Measurements from ENCODE around the gene PRCC.

The PRCC gene

DNA sequence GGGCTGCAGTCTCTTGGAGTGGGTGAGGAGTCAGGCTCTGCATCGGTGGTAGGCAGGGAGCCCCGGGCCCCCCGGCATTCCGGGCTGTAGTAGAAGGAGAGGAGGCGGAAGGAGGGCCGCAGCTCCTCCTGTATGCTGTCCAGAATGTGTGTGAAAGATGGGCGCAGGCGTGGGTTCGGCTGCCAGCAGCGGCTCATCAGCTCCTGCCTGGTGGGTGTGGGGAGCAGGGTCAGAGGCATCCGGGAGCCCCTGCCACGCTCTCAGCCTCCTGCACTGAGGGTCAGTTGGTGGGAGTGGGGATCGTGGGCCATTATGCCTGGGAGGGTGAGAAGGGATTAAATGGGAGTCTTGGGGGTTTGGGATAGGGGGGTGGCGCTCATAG lies 73.6 kb downstream of the PRCC start:
- Histone ChIP-seq H3K9me3 (ENCODE audit: insufficient read depth, low read depth, low read length) (no peaks in the 10 kb centered on the region), H3K27me3 (ENCODE audit: insufficient read depth, low read length, poor library complexity, severe bottlenecking) (no peaks in the 10 kb centered on the region), H2AFZ (ENCODE audit: low read length) (no peak overlapping the region), H3K4me3 (ENCODE audit: low read length, poor library complexity, severe bottlenecking) (no peak overlapping the region), H3K9ac (ENCODE audit: low read depth, low read length, poor library complexity, severe bottlenecking) (no peak overlapping the region), H3K4me2 (ENCODE audit: low read depth, low read length, poor library complexity, severe bottlenecking) (no peak overlapping the region), H4K20me1 (ENCODE audit: insufficient read depth, low read length, poor library complexity, severe bottlenecking) (no peaks in the 10 kb centered on the region), H3K9me2 (replicated peaks; ENCODE audit: low read depth, low read length) (no peaks in the 10 kb centered on the region), H3K79me2 (ENCODE audit: insufficient read depth, low read length) (no peaks in the 10 kb centered on the region), H3F3A (ENCODE audit: low read depth) (no peaks in the 10 kb centered on the region), H3K36me3 (ENCODE audit: insufficient read depth, low read length) (no peaks in the 10 kb centered on the region), H3K4me1 (ENCODE audit: insufficient read depth, low read length, poor library complexity, severe bottlenecking) (no peaks in the 10 kb centered on the region)
- TF ChIP-seq EZH2phosphoT487 (IDR thresholded peaks at IDR 0.05; ENCODE audit: borderline replicate concordance) = no peak
- TF ChIP-seq, protein P1, sequence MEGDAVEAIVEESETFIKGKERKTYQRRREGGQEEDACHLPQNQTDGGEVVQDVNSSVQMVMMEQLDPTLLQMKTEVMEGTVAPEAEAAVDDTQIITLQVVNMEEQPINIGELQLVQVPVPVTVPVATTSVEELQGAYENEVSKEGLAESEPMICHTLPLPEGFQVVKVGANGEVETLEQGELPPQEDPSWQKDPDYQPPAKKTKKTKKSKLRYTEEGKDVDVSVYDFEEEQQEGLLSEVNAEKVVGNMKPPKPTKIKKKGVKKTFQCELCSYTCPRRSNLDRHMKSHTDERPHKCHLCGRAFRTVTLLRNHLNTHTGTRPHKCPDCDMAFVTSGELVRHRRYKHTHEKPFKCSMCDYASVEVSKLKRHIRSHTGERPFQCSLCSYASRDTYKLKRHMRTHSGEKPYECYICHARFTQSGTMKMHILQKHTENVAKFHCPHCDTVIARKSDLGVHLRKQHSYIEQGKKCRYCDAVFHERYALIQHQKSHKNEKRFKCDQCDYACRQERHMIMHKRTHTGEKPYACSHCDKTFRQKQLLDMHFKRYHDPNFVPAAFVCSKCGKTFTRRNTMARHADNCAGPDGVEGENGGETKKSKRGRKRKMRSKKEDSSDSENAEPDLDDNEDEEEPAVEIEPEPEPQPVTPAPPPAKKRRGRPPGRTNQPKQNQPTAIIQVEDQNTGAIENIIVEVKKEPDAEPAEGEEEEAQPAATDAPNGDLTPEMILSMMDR (conservative IDR thresholded peaks at IDR 0.05; ENCODE audit: low read length) = no peak

DNA sequence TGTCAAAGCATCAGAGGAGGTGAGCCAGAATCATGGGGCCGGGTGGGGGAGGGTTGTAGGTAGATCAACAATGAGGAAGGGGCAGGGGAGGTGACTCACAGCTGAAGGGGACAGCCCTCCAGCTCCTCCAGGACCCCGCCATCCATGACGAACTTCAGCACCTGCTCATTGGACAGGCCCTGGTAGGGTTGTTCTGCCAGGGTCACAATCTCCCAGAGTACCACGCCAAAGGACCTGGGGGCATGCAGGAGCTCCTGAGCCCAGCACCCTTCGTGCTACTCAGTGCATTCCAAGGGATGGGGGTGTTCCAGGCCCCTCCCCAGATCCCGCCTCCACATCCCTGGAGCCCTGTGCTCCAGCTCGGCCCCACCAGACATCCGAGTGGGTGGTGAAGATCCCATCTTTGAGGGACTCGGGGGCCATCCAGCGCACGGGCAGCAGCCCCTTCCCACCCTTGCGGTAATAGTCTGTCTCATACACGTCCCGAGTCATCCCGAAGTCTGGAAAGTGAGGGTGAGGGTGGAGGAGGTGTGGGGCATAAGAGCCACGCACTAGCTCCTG lies 74.0 kb downstream of the PRCC start:
- H2AFZ ChIP-seq (ENCODE audit: low read length) = no peak overlapping the region
- no peaks in the 10 kb centered on the region for H3K9me3 ChIP-seq (ENCODE audit: insufficient read depth, low read depth, low read length)
- H3K27me3 ChIP-seq (ENCODE audit: insufficient read depth, low read length, poor library complexity, severe bottlenecking) = no peaks in the 10 kb centered on the region
- H3K4me2 ChIP-seq (ENCODE audit: low read depth, low read length, poor library complexity, severe bottlenecking) = no peak overlapping the region
- H3K4me1 ChIP-seq (ENCODE audit: insufficient read depth, low read length, poor library complexity, severe bottlenecking) = no peaks in the 10 kb centered on the region
- H4K20me1 ChIP-seq (ENCODE audit: insufficient read depth, low read length, poor library complexity, severe bottlenecking) = no peaks in the 10 kb centered on the region
- H3K36me3 ChIP-seq (ENCODE audit: insufficient read depth, low read length) = no peaks in the 10 kb centered on the region
- no peaks in the 10 kb centered on the region for H3K9me2 ChIP-seq (replicated peaks; ENCODE audit: low read depth, low read length)
- no peaks in the 10 kb centered on the region for H3K79me2 ChIP-seq (ENCODE audit: insufficient read depth, low read length)
- TF ChIP-seq, protein P1 (conservative IDR thresholded peaks at IDR 0.05; ENCODE audit: low read length) = no peak
- no peak for TF ChIP-seq EZH2phosphoT487 (IDR thresholded peaks at IDR 0.05; ENCODE audit: borderline replicate concordance)
- H3K9ac ChIP-seq (ENCODE audit: low read depth, low read length, poor library complexity, severe bottlenecking) = no peak overlapping the region
- H3F3A ChIP-seq (ENCODE audit: low read depth) = no peaks in the 10 kb centered on the region
- no peak overlapping the region for H3K4me3 ChIP-seq (ENCODE audit: low read length, poor library complexity, severe bottlenecking)

DNA sequence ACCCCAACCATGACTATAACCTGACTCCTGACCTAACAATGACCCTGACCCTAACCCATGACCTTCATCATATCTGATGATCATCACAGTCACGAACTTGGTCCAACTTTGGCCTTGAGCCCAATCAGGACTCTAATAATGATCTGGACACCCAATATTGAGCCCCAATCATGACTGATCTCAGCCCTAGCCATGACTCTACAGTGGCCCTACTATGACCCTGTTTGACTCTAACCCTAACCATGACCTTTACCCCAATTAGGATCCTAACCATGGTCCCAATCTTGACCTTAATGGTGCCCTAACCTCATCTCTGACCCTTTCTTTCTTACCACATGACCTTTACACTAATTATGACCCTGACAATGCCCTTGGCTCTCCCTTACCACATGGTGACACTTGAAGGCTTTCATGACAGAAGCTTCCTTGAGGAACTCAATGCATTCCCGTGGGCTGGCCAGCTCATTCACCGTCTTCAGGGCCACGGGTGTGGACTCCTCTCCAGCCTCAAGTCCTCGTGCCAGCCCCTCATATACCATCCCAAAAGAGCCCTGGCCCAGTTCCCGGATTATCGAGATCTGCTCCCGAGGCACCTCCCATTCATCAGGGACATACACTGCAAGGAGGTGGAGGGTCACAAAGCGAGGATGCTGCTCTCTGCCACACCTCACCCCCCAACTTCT lies 75.4 kb downstream of the PRCC start:
- Histone ChIP-seq H3K9ac (ENCODE audit: low read depth, low read length, poor library complexity, severe bottlenecking) (no peak overlapping the region), H3K9me3 (ENCODE audit: insufficient read depth, low read depth, low read length) (no peaks in the 10 kb centered on the region), H3K36me3 (ENCODE audit: insufficient read depth, low read length) (no peaks in the 10 kb centered on the region), H3K9me2 (replicated peaks; ENCODE audit: low read depth, low read length) (no peaks in the 10 kb centered on the region), H4K20me1 (ENCODE audit: insufficient read depth, low read length, poor library complexity, severe bottlenecking) (no peaks in the 10 kb centered on the region), H3K4me3 (ENCODE audit: low read length, poor library complexity, severe bottlenecking) (no peak overlapping the region), H3K4me2 (ENCODE audit: low read depth, low read length, poor library complexity, severe bottlenecking) (no peak overlapping the region), H3K79me2 (ENCODE audit: insufficient read depth, low read length) (no peaks in the 10 kb centered on the region), H2AFZ (ENCODE audit: low read length) (no peak overlapping the region), H3K27me3 (ENCODE audit: insufficient read depth, low read length, poor library complexity, severe bottlenecking) (no peaks in the 10 kb centered on the region), H3K4me1 (ENCODE audit: insufficient read depth, low read length, poor library complexity, severe bottlenecking) (no peaks in the 10 kb centered on the region), H3F3A (ENCODE audit: low read depth) (no peaks in the 10 kb centered on the region)
- TF ChIP-seq EZH2phosphoT487 (IDR thresholded peaks at IDR 0.05; ENCODE audit: borderline replicate concordance) = no peak
- TF ChIP-seq, protein P1 (conservative IDR thresholded peaks at IDR 0.05; ENCODE audit: low read length) = no peak
